Measurements from ENCODE around the gene KIF1A.

DNA sequence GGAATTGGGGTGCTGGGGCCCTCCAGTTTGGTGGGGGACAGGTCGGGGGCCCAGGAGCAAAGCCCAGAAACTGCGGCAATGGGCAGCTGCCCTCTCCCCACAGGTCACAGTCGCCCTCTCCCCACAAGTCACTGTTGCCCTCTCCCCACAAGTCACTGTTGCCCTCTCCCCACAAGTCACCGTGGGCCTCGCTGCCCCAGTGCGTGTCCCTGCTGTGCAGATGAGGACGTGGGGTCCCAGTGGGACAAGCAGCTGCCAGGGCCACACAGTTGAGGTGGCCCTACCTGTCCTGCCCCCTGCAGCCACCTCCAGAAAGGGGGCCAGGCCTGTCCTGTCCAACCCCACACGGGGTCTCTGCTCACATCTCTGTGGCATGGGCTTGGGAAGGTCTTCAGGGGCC is 35.7 kb upstream of the KIF1A start:
- TF ChIP-seq EZH2 (IDR thresholded peaks at IDR 0.05; ENCODE audit: borderline replicate concordance, low read length): no peak
- no peak for TF ChIP-seq CTCF (IDR thresholded peaks at IDR 0.05; ENCODE audit: low read length)

All from OCI-LY1 (cell line).